Stimulated activated CD4-positive, alpha-beta T cell treated with anti-CD3 and anti-CD28 coated beads, Interleukin-4, amount 100 ng/mL, for 4 hours (primary cell): Measurements from ENCODE around the gene RPS6KL1.

ENCODE experiments used
- DNase-seq, 2 experiments: peaks; one replicate each; pipeline ENCODE4 v3.0.0-alpha.2; 2020

The RPS6KL1 gene

DNA sequence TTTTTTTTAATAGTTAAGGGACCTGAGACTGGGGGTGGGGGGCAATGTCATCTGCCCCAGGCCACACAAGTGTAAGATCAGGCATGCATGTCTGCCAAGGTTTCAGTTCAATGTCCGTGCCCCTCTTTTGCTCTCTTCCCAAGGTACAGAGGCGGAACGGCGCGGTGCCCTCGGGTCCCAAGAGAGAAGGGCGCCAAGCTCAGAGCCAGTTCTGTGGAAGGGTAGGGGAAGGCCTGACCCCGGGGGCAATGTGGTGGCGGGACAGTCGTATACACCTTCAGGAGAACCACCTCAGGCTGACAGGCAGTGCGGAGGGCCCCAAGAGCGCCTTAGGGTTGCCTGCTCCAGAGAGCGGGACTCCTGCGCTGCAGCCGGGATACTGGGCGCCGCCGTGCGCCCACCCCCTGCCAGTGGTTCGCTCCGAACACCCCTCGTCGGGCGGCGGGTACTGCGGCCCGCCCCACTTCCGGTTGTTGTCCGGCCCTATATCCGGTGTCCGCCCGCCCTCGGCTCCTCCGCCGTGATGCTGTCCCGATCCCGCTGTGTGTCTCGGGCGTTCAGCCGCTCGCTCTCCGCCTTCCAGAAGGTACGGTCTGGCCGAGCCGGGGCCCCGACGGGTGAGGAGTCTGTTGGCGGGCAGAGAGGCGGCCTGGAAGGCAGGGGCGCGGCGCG lies 41.5 kb downstream of the RPS6KL1 start, which contains the start of gene DLST:
TSS of gene DLST (plus strand) at position 486 of the 672 bp plus-strand sequence. CDS start at position 524, 38 bp downstream.
- peak; percentile 77 to 87 for DNase-seq

- no peak for DNase-seq
Measured at GRCh38 chr14:74879427-74880182, 43.5 kb downstream of the RPS6KL1 start.

GRCh38 chr14:74875941-74876913 lies 46.8 kb downstream of the RPS6KL1 start, which contains the start of gene PROX2:
Gene PROX2, minus strand, starts transcription at chr14:74876145. Its CDS starts 12,311 bp downstream, at chr14:74863834.
- peak in 1 of 2 experiments; percentile 6 for DNase-seq

GRCh38 chr14:74875204-74875603 lies 47.9 kb downstream of the RPS6KL1 start:
- no peak for DNase-seq

GRCh38 chr14:74871819-74872218 lies 51.2 kb downstream of the RPS6KL1 start:
- no peak for DNase-seq

DNA sequence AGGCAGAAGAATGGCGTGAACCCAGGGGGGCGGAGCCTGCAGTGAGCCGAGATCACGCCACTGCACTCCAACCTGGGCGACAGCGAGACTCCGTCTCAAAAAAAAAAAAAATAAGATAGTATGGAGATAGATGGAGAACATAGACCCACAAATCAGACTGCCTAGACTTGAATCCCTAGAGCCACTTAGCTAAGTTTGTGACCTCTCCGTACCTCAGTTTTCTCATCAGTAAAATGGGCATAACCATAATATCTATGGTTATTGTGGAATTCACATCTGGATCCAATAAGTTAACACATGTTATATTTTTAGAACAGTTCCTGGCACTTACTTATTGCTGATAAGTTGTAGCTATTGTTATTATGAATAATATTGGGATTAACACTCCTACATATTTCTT lies 54.3 kb downstream of the RPS6KL1 start:
- DNase-seq = no peak

GRCh38 chr14:74867673-74868072 lies 55.4 kb downstream of the RPS6KL1 start:
- DNase-seq = peak; percentile 13 to 54

DNA sequence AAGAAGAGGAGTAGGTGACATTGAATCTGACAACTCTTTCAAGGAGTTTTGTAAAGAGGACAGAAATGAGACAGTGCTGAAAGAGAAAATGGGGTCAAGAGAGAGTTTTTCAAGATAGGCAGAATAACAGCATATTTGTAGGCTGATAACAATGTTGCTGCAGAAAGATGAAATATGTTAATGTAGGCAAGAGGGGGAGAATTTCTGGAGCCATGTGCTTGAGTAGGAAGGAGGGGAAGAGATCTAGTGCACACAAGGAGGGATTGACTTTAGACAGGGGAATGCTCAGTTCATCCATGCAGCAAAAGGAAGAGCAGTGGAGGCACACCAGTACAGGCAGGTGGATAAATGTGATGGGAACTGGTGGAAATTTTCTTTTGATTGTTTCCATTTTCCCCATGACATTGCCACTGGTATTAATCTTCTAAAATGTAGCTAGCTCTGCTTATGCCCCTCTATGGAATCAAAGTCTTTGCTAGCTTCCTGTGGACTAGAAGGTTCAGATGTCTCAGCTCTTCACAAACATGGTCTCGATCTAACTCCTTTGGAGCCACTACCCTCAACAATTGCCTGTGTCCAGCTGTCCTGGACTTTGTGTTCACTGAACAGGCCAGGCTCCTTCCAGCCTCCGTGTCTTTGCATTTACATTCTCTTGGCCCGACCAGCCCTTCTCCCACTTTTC lies 56.2 kb downstream of the RPS6KL1 start:
- DNase-seq = no peak

DNA sequence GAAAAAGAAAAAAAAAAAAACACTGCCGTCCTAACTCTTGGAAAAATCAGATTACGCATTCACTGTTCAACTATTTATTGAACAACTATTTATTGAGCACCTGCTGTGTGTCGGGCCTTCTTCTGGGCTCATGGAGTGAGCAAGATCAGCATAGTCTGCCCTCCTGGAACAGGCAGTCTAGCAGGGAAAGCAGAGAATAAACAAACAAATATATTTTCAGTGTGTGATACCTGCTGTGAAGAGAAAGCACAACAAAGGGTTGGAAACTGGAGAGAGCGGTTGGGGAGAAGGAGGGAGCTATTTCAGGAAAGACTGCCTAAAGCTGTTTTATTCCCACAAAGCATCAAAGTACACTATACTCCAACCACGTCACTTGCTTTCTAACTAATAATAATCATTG lies 57.9 kb downstream of the RPS6KL1 start:
- no peak for DNase-seq

DNA sequence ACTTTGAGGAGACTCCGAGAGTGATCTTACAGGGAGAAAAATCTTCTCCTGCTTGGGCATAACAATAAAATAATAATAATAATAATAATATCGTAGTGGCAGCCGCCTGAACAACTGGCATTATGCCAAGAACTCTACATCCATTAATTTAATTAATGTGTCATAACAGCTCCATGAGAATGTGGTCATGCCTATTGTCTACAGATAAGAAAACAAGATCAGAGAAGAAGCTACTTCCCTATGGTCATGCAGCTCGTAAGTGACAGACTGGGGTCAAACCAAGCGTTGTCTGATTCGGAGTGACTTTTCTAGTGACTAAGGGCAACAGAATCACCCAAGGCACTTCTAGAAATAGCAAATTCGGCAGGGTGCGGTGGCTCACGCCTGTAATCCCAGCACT lies 58.9 kb downstream of the RPS6KL1 start:
- no peak for DNase-seq

DNA sequence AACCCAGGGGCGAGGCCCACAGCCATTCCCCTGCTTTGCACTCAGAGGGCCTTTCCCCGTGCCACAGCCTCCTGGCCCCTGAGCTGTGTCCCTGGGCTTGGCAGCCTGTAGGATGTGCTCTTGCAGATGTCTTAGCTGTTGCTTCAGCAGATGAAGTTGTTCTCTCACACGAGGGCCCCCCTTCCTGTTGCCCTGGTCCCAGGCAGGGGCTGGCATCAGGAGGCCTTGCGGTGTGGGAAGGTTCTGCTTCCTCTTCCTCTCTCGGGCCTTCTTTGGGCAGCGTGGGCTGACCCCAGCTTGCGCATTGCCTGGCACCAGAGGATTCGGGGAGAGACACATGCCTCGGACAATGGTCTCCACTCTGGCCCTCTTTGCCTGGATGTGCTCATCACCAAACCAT lies 59.8 kb downstream of the RPS6KL1 start:
- no peak for DNase-seq

GRCh38 chr14:74861734-74862090 lies 61.3 kb downstream of the RPS6KL1 start:
- DNase-seq = no peak

GRCh38 chr14:74860899-74861733 lies 61.9 kb downstream of the RPS6KL1 start:
- peak; percentile 80 to 94 for DNase-seq

DNA sequence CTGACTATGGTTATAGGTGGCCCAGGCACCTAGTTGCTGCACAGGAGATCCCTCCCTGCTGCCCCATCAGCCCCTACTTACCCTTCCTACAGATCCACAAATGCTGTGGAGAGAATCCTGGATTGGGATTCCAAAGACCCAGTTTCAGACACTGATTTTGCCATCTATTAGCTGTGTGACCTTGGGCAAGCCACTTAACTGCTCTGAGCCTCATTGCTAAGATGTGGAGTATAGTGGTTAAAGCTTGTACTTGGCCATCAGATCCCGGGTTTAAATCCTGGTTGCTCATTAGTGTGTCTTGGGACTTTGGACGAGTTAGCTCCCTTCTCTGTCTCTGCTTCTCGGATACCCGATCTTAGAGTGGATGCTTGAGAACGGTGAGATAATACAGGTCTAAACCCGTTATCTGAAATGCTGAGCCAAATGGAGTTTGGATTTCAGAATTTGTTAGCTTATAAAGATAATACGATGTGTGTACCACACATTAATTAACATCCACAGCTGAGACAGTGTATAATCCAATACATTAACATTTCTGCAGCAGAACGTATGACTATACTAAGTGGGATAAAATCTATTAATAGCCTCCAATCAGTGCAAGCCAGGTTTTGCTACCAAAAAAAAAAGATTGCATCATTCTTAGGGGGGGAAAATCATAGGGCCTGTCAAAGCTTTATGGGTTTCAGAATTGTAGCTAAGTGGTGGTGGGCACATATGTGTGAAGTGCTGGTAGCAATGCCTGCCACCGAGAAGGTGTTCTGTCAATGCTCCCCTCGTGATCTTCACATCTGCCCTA lies 63.1 kb downstream of the RPS6KL1 start:
- DNase-seq = no peak

DNA sequence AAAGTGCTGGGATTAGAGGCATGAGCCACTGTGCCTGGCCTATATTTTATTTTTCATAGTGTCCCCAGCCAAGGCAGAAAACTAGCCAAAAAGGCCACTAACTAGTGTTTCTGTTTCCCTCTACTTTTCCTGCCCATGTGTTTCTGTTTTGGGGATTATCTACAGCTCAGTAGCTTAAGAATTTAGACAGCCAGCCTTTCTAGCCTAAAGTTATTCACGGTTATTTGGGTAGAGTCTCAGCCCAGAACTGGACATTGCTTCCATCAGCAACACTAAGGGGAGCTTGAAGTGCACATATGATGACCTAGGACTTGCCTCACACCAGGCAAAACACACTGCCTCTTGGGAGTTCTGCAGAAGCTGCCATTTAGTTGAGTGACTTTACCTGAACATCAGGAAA lies 65.0 kb downstream of the RPS6KL1 start:
- no peak for DNase-seq

- no peak for DNase-seq
Measured at GRCh38 chr14:74856366-74856765, 66.7 kb downstream of the RPS6KL1 start.

- no peak for DNase-seq
Measured at GRCh38 chr14:74855945-74856344, 67.1 kb downstream of the RPS6KL1 start.

DNA sequence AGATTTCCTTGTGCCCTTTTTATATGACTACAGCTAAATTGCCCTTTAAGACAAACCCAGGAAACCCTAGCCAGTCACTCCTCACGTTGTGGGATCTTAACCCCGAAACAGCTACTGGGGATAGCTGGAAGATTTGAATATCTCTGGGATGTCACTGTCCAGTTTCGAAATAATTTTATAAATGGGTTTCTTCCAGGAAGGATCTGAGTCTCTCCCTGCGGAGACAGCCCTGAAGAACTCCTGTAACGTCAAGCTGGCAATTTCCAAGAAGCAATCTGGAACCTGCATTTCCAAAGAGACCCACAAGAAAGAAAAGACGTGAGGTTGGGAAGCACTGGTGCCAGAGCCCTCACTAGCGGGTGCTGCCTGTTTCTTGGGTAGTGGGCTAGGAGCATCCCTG lies 68.0 kb downstream of the RPS6KL1 start:
- DNase-seq = no peak
